Measurements from ENCODE around the gene VTI1B. TPM values are rescaled to one million over a fixed set of nuclear protein-coding genes. Genes with fewer than 3 reads are reported as not detected.
A peak's percentile ranks its signal among the peaks of the same experiment; 100 is the strongest.

VTI1B gene
- total RNA-seq, 1 donor from 2014 or later, result 92.0 TPM

DNA sequence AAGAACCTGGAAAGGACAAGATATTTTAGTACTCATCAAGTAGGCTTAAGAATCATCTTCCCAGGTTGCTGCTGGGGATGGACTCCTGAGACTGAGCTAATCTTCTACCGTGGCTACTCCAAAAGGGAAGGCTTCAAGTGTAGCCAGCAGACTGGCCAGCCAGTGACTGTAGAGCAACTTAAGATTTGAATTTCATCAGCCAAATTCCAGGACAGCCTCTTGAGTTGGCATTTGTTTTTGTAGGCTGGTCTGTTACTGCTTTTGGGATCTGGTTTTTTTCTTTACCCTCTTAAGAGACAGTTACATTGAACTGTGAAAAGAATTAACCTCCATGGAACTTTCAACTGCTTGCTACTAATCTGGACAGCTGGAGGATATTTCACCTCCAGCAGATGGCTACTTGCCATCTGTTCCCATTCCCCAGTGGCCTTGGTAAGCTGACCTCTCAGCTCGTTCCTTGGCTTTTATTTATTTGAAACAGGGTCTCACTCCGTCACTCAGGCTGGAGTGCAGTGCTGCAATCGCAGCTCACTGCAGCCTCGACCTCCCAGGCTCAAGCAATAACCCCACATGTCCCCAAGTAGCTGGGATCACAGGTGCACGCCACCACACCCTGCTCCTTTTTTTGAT lies 20.7 kb downstream of the VTI1B start:
- peaks cover 45% of the 10 kb centered on the region for H3K36me3 ChIP-seq (ENCODE audit: insufficient read depth, low read length)
- Mint-ChIP-seq H3K9me3 (ENCODE audit: unreplicated experiment) (no peaks in the 10 kb centered on the region), H3K27me3 (ENCODE audit: low read depth, unreplicated experiment) (no peaks in the 10 kb centered on the region), H3K27ac (ENCODE audit: unreplicated experiment) (peak overlapping the region; percentile 91), H3K4me1 (ENCODE audit: low read depth, unreplicated experiment) (peaks cover 13% of the 10 kb centered on the region), H3K4me3 (ENCODE audit: unreplicated experiment) (no peak overlapping the region), H3K36me3 (ENCODE audit: low read depth, unreplicated experiment) (peaks cover 11% of the 10 kb centered on the region)
- H3K4me1 ChIP-seq (ENCODE audit: insufficient read depth, low read length), result no peaks in the 10 kb centered on the region
- no peak overlapping the region for H3K9ac ChIP-seq (ENCODE audit: low read length)
- no peak overlapping the region for H3K27ac ChIP-seq (ENCODE audit: low read depth, low read length)
- FAIRE-seq (no peak), DNase-seq (ENCODE audit: low read depth) (no peak)
- TF ChIP-seq, protein P1, sequence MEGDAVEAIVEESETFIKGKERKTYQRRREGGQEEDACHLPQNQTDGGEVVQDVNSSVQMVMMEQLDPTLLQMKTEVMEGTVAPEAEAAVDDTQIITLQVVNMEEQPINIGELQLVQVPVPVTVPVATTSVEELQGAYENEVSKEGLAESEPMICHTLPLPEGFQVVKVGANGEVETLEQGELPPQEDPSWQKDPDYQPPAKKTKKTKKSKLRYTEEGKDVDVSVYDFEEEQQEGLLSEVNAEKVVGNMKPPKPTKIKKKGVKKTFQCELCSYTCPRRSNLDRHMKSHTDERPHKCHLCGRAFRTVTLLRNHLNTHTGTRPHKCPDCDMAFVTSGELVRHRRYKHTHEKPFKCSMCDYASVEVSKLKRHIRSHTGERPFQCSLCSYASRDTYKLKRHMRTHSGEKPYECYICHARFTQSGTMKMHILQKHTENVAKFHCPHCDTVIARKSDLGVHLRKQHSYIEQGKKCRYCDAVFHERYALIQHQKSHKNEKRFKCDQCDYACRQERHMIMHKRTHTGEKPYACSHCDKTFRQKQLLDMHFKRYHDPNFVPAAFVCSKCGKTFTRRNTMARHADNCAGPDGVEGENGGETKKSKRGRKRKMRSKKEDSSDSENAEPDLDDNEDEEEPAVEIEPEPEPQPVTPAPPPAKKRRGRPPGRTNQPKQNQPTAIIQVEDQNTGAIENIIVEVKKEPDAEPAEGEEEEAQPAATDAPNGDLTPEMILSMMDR (IDR thresholded peaks at IDR 0.05; ENCODE audit: insufficient read depth, low read depth, low read length), result no peak
- TF ChIP-seq EZH2 (IDR thresholded peaks at IDR 0.05; ENCODE audit: insufficient read depth, low read length), result no peak
- no peak overlapping the region for H3K4me2 ChIP-seq (ENCODE audit: low read length)
- H4K20me1 ChIP-seq (ENCODE audit: insufficient read depth, low read length), result peaks cover 3% of the 10 kb centered on the region
- no peaks in the 10 kb centered on the region for H3K79me2 ChIP-seq (ENCODE audit: insufficient read depth, low read length)
- no peak overlapping the region for H2AFZ ChIP-seq (ENCODE audit: low read depth, low read length)
- H3K9me3 ChIP-seq (ENCODE audit: insufficient read depth, low read depth, low read length), result no peaks in the 10 kb centered on the region
- H3K27me3 ChIP-seq (ENCODE audit: insufficient read depth, low read length), result no peaks in the 10 kb centered on the region
- no peak overlapping the region for H3K4me3 ChIP-seq (ENCODE audit: insufficient read depth, low read depth, low read length)

DNA sequence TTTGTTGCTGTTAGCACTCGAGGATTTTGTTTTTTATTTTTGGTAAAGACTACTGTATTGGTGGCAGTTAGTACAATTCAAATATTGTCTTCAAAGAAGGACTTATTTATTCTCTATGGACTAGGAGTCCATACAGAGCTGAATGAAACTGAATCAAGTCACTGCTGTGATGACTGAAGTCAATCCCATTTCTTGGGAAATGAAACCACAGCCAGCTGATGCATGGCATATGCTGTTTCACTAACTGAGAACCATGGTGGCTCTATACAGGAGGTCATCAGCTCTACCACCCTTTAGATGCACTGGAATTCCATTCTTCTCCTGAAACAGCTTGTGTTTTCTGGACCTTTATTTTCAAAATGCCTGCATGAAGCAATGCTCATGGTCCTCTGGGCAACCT lies 22.2 kb downstream of the VTI1B start:
- no peaks in the 10 kb centered on the region for H3K27me3 Mint-ChIP-seq (ENCODE audit: low read depth, unreplicated experiment)
- Histone ChIP-seq H3K27ac (ENCODE audit: low read depth, low read length) (no peak overlapping the region), H3K9me3 (ENCODE audit: insufficient read depth, low read depth, low read length) (no peaks in the 10 kb centered on the region), H4K20me1 (ENCODE audit: insufficient read depth, low read length) (peaks cover 3% of the 10 kb centered on the region), H3K9ac (ENCODE audit: low read length) (no peak overlapping the region), H3K4me3 (ENCODE audit: insufficient read depth, low read depth, low read length) (no peak overlapping the region), H3K36me3 (ENCODE audit: insufficient read depth, low read length) (peaks cover 38% of the 10 kb centered on the region), H3K4me1 (ENCODE audit: insufficient read depth, low read length) (no peaks in the 10 kb centered on the region), H2AFZ (ENCODE audit: low read depth, low read length) (no peak overlapping the region), H3K27me3 (ENCODE audit: insufficient read depth, low read length) (no peaks in the 10 kb centered on the region), H3K4me2 (ENCODE audit: low read length) (no peak overlapping the region), H3K79me2 (ENCODE audit: insufficient read depth, low read length) (no peaks in the 10 kb centered on the region)
- H3K27ac Mint-ChIP-seq (ENCODE audit: unreplicated experiment), result peak overlapping the region; percentile 26
- H3K4me1 Mint-ChIP-seq (ENCODE audit: low read depth, unreplicated experiment), result peaks cover 13% of the 10 kb centered on the region
- H3K36me3 Mint-ChIP-seq (ENCODE audit: low read depth, unreplicated experiment), result peaks cover 9% of the 10 kb centered on the region
- TF ChIP-seq, protein P1 (IDR thresholded peaks at IDR 0.05; ENCODE audit: insufficient read depth, low read depth, low read length), result no peak
- no peak for TF ChIP-seq EZH2 (IDR thresholded peaks at IDR 0.05; ENCODE audit: insufficient read depth, low read length)
- no peaks in the 10 kb centered on the region for H3K9me3 Mint-ChIP-seq (ENCODE audit: unreplicated experiment)
- FAIRE-seq (no peak), DNase-seq (ENCODE audit: low read depth) (no peak)
- H3K4me3 Mint-ChIP-seq (ENCODE audit: unreplicated experiment), result no peak overlapping the region

DNA sequence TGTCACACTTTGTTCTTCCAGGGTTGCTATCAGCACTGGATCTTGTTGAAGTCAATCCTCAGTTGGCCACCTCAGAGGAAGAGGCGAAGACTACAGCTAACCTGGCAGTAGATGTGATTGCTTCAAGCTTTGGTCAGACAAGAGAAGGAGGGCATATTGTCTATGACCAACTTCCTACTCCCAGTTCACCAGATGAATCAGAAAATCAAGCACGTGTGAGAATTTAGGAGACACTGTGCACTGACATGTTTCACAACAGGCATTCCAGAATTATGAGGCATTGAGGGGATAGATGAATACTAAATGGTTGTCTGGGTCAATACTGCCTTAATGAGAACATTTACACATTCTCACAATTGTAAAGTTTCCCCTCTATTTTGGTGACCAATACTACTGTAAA lies 23.7 kb downstream of the VTI1B start:
- no peaks in the 10 kb centered on the region for H3K4me1 ChIP-seq (ENCODE audit: insufficient read depth, low read length)
- H3K9me3 Mint-ChIP-seq (ENCODE audit: unreplicated experiment), result no peaks in the 10 kb centered on the region
- peaks cover 45% of the 10 kb centered on the region for H3K36me3 ChIP-seq (ENCODE audit: insufficient read depth, low read length)
- FAIRE-seq (no peak), DNase-seq (ENCODE audit: low read depth) (peak; percentile 29)
- no peaks in the 10 kb centered on the region for H3K9me3 ChIP-seq (ENCODE audit: insufficient read depth, low read depth, low read length)
- no peak overlapping the region for H3K27ac ChIP-seq (ENCODE audit: low read depth, low read length)
- no peak overlapping the region for H3K4me3 Mint-ChIP-seq (ENCODE audit: unreplicated experiment)
- H3K4me3 ChIP-seq (ENCODE audit: insufficient read depth, low read depth, low read length), result no peak overlapping the region
- no peaks in the 10 kb centered on the region for H3K27me3 ChIP-seq (ENCODE audit: insufficient read depth, low read length)
- no peak overlapping the region for H3K27ac Mint-ChIP-seq (ENCODE audit: unreplicated experiment)
- peaks cover 3% of the 10 kb centered on the region for H4K20me1 ChIP-seq (ENCODE audit: insufficient read depth, low read length)
- peaks cover 3% of the 10 kb centered on the region for H3K36me3 Mint-ChIP-seq (ENCODE audit: low read depth, unreplicated experiment)
- no peak overlapping the region for H2AFZ ChIP-seq (ENCODE audit: low read depth, low read length)
- no peaks in the 10 kb centered on the region for H3K79me2 ChIP-seq (ENCODE audit: insufficient read depth, low read length)
- H3K4me1 Mint-ChIP-seq (ENCODE audit: low read depth, unreplicated experiment), result peaks cover 13% of the 10 kb centered on the region
- no peak overlapping the region for H3K9ac ChIP-seq (ENCODE audit: low read length)
- no peaks in the 10 kb centered on the region for H3K27me3 Mint-ChIP-seq (ENCODE audit: low read depth, unreplicated experiment)
- TF ChIP-seq, protein P1 (IDR thresholded peaks at IDR 0.05; ENCODE audit: insufficient read depth, low read depth, low read length), result no peak
- no peak for TF ChIP-seq EZH2 (IDR thresholded peaks at IDR 0.05; ENCODE audit: insufficient read depth, low read length)
- no peak overlapping the region for H3K4me2 ChIP-seq (ENCODE audit: low read length)

Measured in astrocyte (in vitro differentiated cells and primary cell).